CD8-positive, alpha-beta memory T cell (primary cell): ENCODE results near the gene FUBP3. TPM values are rescaled to one million over a fixed set of nuclear protein-coding genes. Genes with fewer than 3 reads are reported as not detected.

Experiments used
- CTCF ChIA-PET: fragments of 350-600 bp; sonication (Branson Sonifier 250); formaldehyde crosslinking; loops from one replicate; lab custom pipeline; 2021; ENCODE audit warnings: antibody characterized with exemption; lab: Charles Lee
- POLR2A ChIA-PET: fragments of 350-600 bp; sonication (Branson Sonifier 250); formaldehyde crosslinking; loops from one replicate; lab custom pipeline; 2021; ENCODE audit warnings: antibody characterized with exemption; lab: Charles Lee
- DNase-seq, 5 donors: peaks; one replicate each; pipeline versions ENCODE4 v3.0.0 to v3.0.0-alpha.2; 2020 to 2022; ENCODE audit warnings: mixed read lengths in 1 of 5
- H3K27ac ChIP-seq: one replicate; pipeline ENCODE4 v1.7.0; 2013; ENCODE audit warnings: low read depth, mild to moderate bottlenecking, low read length, moderate library complexity
- H3K27me3 ChIP-seq: 2 replicates; pipeline ENCODE4 v1.7.0; 2013; ENCODE audit warnings: low read length, mild to moderate bottlenecking; ENCODE audit not compliant: insufficient read depth, poor library complexity, severe bottlenecking
- H3K36me3 ChIP-seq: 2 replicates; pipeline ENCODE4 v1.7.0; 2013; ENCODE audit warnings: mild to moderate bottlenecking, low read length, moderate library complexity; ENCODE audit not compliant: insufficient read depth
- H3K4me1 ChIP-seq: 2 replicates; pipeline ENCODE4 v1.7.0; 2013; ENCODE audit warnings: mild to moderate bottlenecking, low read length, moderate library complexity; ENCODE audit not compliant: insufficient read depth
- H3K4me3 ChIP-seq: 2 replicates; pipeline ENCODE4 v1.7.0; 2013; ENCODE audit warnings: mild to moderate bottlenecking, low read length
- H3K9me3 ChIP-seq: 2 replicates; pipeline ENCODE4 v1.7.0; 2013; ENCODE audit warnings: mild to moderate bottlenecking, low read length
- H3K27ac Mint-ChIP-seq, 8 donors: one replicate each; pipeline ENCODE4 v1.8.0; 2020 to 2021; ENCODE audit warnings: mixed read lengths in 8 of 8, mild to moderate bottlenecking in 6 of 8, inconsistent platforms in 3 of 8, moderate library complexity in 3 of 8
- H3K27me3 Mint-ChIP-seq, 2 donors: one replicate each; pipeline ENCODE4 v1.8.0; 2020 to 2021; ENCODE audit warnings: mixed read lengths in 2 of 2, mild to moderate bottlenecking in 1 of 2, moderate library complexity in 1 of 2
- H3K36me3 Mint-ChIP-seq, 3 donors: one replicate each; pipeline ENCODE4 v1.8.0; 2020 to 2021; ENCODE audit warnings: mixed read lengths in 3 of 3, inconsistent platforms in 1 of 3, mild to moderate bottlenecking in 1 of 3
- H3K4me1 Mint-ChIP-seq, 3 donors: one replicate each; pipeline ENCODE4 v1.8.0; 2020 to 2021; ENCODE audit warnings: mixed read lengths in 3 of 3, inconsistent platforms in 1 of 3, mild to moderate bottlenecking in 1 of 3
- H3K4me3 Mint-ChIP-seq, 7 donors: one replicate each; pipeline ENCODE4 v1.8.0; 2020 to 2021; ENCODE audit warnings: mixed read lengths in 7 of 7, mild to moderate bottlenecking in 6 of 7, moderate library complexity in 4 of 7, inconsistent platforms in 2 of 7
- H3K9me3 Mint-ChIP-seq, 5 donors: one replicate each; pipeline ENCODE4 v1.8.0; 2020 to 2022; ENCODE audit warnings: mixed read lengths in 5 of 5, mild to moderate bottlenecking in 3 of 5, moderate library complexity in 2 of 5, inconsistent platforms in 1 of 5
- polyA plus RNA-seq: library from polyadenylated mRNA; unstranded; fragments of 300-500 nt; fragmentation: Illumina TruSeq; gene quantifications from one replicate; pipeline ENCODE4 v1.2.3, GENCODE V29; 2021
- total RNA-seq, 2 experiments: library from RNA; stranded (reverse); gene quantifications; one replicate each; pipeline ENCODE4 v1.2.3, GENCODE V29; 2021

Gene FUBP3
- total and polyA plus RNA-seq, 3 experiments from 2014 or later: 35.0 to 50.4 (median 49.9) TPM

DNA sequence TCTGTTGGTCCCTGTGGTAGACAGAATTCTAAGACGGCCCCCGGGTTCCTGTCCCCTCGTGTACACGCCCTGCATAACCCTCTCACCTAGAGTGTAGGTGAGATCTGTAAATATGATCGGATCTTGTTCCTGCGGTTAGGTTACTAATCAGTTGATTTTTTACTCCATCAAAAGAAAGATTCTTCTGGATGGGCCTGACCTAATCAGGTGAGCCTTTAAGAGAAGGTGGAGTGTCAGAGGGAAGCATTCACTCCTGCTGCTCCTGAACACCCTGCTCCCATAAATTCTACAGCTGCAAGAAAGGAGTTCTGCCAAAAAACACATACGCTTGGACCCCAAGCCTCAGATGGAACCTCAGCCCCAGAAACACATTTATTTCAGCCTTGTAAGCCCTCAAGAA lies 15.6 kb upstream of the FUBP3 start:
- H3K9me3 Mint-ChIP-seq: peaks cover 0 to 3% (median 0%) of the 10 kb centered on the region in 5 donors
- ChIA-PET POLR2A (no interaction called here), CTCF (no interaction called here)
- Histone ChIP-seq H3K27me3 (no peaks in the 10 kb centered on the region), H3K36me3 (no peaks in the 10 kb centered on the region), H3K4me3 (no peak overlapping the region), H3K4me1 (no peaks in the 10 kb centered on the region), H3K9me3 (no peaks in the 10 kb centered on the region), H3K27ac (no peak overlapping the region)
- no peak overlapping the region for H3K4me3 Mint-ChIP-seq
- peaks cover 0 to 5% (median 0%) of the 10 kb centered on the region in 3 donors for H3K36me3 Mint-ChIP-seq
- H3K27me3 Mint-ChIP-seq: peaks cover 12 to 32% of the 10 kb centered on the region in 2 donors
- H3K4me1 Mint-ChIP-seq: no peaks in the 10 kb centered on the region
- DNase-seq: no peak
- H3K27ac Mint-ChIP-seq: no peak overlapping the region

DNA sequence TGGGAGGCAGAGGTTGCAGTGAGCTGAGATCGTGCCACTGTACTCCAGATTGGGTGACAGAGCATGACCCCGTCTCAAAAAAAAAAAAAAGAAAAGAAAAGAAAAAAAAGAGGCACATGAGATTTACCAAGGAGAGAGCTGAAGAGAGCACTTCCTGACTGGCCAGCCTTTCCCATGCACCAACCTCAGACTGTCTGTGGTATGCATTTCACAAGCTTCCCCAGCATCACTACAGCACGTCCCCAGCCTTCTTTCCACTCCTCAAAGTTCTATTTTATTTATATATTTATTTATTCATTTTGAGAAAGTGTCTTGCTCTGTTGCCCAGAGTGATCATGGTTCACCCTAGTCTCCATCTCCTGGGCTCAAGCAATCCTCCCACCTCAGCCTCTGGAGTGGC lies 13.6 kb upstream of the FUBP3 start:
- H3K4me3 Mint-ChIP-seq: no peak overlapping the region
- H3K9me3 Mint-ChIP-seq: peaks cover 0 to 3% (median 0%) of the 10 kb centered on the region in 5 donors
- Histone ChIP-seq H3K9me3 (no peaks in the 10 kb centered on the region), H3K36me3 (no peaks in the 10 kb centered on the region), H3K27ac (no peak overlapping the region), H3K4me3 (no peak overlapping the region), H3K4me1 (no peaks in the 10 kb centered on the region), H3K27me3 (no peaks in the 10 kb centered on the region)
- DNase-seq: no peak
- CTCF ChIA-PET: no interaction called here
- POLR2A ChIA-PET: no interaction called here
- no peak overlapping the region for H3K27ac Mint-ChIP-seq
- H3K36me3 Mint-ChIP-seq: peaks cover 0 to 5% (median 0%) of the 10 kb centered on the region in 3 donors
- H3K27me3 Mint-ChIP-seq: peaks cover 11 to 32% of the 10 kb centered on the region in 2 donors
- H3K4me1 Mint-ChIP-seq: no peaks in the 10 kb centered on the region

GRCh38 chr9:130570208-130570607 lies 9.2 kb upstream of the FUBP3 start:
- Histone ChIP-seq H3K27me3 (no peaks in the 10 kb centered on the region), H3K36me3 (no peaks in the 10 kb centered on the region), H3K4me3 (no peak overlapping the region), H3K4me1 (no peaks in the 10 kb centered on the region), H3K9me3 (no peaks in the 10 kb centered on the region), H3K27ac (no peak overlapping the region)
- Mint-ChIP-seq H3K4me1 (no peaks in the 10 kb centered on the region), H3K27me3 (peaks cover 8 to 10% of the 10 kb centered on the region in 2 donors), H3K36me3 (peaks cover 0 to 2% (median 0%) of the 10 kb centered on the region in 3 donors), H3K27ac (no peak overlapping the region), H3K9me3 (no peaks in the 10 kb centered on the region), H3K4me3 (no peak overlapping the region)
- no peak for DNase-seq
- ChIA-PET CTCF (no interaction called here), POLR2A (no interaction called here)

DNA sequence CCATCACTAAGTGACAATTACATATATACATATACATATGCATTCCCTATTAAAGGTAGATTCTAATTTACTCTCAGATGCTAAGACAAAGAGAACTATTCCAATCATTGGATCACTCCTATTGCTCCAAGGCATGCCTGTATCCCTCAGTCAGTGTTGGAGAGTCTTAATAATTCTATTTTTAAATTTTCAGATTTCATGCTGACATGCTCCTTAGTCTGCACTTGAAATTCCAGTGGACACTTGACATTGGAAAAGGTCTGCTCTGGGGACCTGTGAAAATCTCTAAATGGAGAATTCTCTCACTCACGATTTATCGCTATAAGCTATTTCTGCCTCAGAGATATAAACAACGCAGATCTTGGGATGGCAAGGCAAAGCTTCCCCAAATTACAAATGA lies 3.9 kb upstream of the FUBP3 start:
- Histone ChIP-seq H3K36me3 (no peaks in the 10 kb centered on the region), H3K27me3 (no peaks in the 10 kb centered on the region), H3K27ac (peak overlapping the region; percentile 39), H3K9me3 (no peaks in the 10 kb centered on the region), H3K4me3 (no peak overlapping the region), H3K4me1 (peaks cover 20% of the 10 kb centered on the region)
- ChIA-PET POLR2A (no interaction called here), CTCF (no interaction called here)
- peaks cover 0 to 2% of the 10 kb centered on the region in 2 donors for H3K27me3 Mint-ChIP-seq
- H3K27ac Mint-ChIP-seq: no peak overlapping the region
- H3K4me1 Mint-ChIP-seq: peaks cover 19 to 32% (median 23%) of the 10 kb centered on the region in 3 donors
- no peak overlapping the region for H3K4me3 Mint-ChIP-seq
- no peaks in the 10 kb centered on the region for H3K9me3 Mint-ChIP-seq
- DNase-seq: no peak
- H3K36me3 Mint-ChIP-seq: peaks cover 0 to 5% (median 2%) of the 10 kb centered on the region in 3 donors

DNA sequence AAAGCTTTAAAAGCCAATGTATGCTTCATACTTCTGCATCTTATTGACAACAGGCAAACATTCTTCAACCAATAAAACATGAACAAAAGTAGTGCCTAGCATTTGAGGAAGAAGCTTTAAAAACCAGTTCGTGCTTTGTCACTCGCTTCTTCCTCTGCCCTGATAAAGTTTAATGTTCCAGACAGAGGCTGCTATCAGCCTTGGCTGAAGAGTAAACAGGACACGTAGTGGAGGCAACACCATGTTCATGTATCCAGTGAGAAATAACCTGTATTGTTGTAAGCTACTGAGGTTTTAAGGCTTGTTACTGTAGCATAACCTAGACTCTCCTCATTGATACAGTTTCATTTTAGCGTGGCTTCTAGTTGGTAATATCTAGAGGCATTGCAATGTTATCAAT lies 3.2 kb upstream of the FUBP3 start:
- H3K27ac ChIP-seq: peak overlapping the region; percentile 39
- peaks cover 0 to 2% of the 10 kb centered on the region in 2 donors for H3K27me3 Mint-ChIP-seq
- no peaks in the 10 kb centered on the region for H3K9me3 ChIP-seq
- peaks cover 26% of the 10 kb centered on the region for H3K4me1 ChIP-seq
- H3K36me3 ChIP-seq: no peaks in the 10 kb centered on the region
- H3K36me3 Mint-ChIP-seq: peaks cover 0 to 7% (median 2%) of the 10 kb centered on the region in 3 donors
- H3K27me3 ChIP-seq: no peaks in the 10 kb centered on the region
- no peak for DNase-seq
- H3K27ac Mint-ChIP-seq: no peak overlapping the region
- H3K4me3 ChIP-seq: no peak overlapping the region
- H3K9me3 Mint-ChIP-seq: no peaks in the 10 kb centered on the region
- no peak overlapping the region for H3K4me3 Mint-ChIP-seq
- peaks cover 25 to 38% (median 30%) of the 10 kb centered on the region in 3 donors for H3K4me1 Mint-ChIP-seq
- POLR2A ChIA-PET: no interaction called here
- CTCF ChIA-PET: no interaction called here

DNA sequence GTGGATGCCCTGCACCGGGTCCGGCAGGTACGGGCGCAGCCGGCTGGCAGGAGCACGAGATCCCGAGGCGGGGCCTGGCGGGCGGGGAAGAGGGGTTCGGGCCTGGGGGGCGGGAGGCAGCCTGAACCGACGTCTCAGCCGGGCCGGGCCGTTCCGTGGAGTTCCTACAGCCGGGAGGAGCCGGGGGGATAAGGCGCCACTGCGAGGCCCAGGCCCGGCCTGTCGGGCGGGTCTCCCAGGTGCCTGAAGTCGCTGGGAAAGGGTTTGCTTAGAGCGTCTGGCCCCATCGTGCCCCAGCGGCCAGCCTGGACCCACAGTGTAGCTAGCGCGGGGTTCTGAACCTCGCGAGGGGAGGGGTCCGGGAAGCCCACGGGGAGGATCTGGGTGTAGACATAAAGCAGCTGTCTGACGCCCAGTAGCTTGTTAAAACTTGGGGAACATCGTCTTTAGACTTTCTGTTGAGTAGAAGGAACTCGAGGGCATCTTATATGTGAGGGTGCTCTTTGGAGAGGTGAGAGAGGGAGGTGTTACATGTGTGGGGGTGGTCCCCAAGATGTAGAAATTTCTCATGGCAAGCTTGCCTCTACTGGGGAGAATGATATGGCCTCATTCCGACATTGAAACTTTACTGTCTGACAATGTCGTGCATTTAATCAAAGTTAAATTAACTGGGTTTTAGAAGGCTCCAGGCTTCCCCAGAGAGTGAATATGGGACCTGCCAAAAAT lies 524 bp downstream of the FUBP3 start:
- ChIA-PET CTCF (no interaction called here), POLR2A (interaction anchor here (0.6 kb wide), 1 partner anchor 114 kb away, joined by 3 read pairs; the partner anchor contains the start of gene EXOSC2)
- peaks cover 29% of the 10 kb centered on the region for H3K4me1 ChIP-seq
- no peaks in the 10 kb centered on the region for H3K36me3 ChIP-seq
- peaks cover 40 to 63% (median 54%) of the 10 kb centered on the region in 3 donors for H3K4me1 Mint-ChIP-seq
- peak overlapping the region; percentile 88 for H3K27ac ChIP-seq
- peaks cover 0 to 26% (median 0%) of the 10 kb centered on the region in 3 donors for H3K36me3 Mint-ChIP-seq
- no peaks in the 10 kb centered on the region for H3K9me3 Mint-ChIP-seq
- H3K9me3 ChIP-seq: no peaks in the 10 kb centered on the region
- H3K27ac Mint-ChIP-seq: peak overlapping the region; percentile 86 to 96 (median 92)
- peak overlapping the region; percentile 90 to 96 (median 94) for H3K4me3 Mint-ChIP-seq
- H3K4me3 ChIP-seq: peak overlapping the region; percentile 93
- peaks cover 0 to 2% of the 10 kb centered on the region in 2 donors for H3K27me3 Mint-ChIP-seq
- no peak for DNase-seq
- no peaks in the 10 kb centered on the region for H3K27me3 ChIP-seq

GRCh38 chr9:130581766-130582165 lies 2.4 kb downstream of the FUBP3 start:
- Histone ChIP-seq H3K27me3 (no peaks in the 10 kb centered on the region), H3K27ac (no peak overlapping the region), H3K4me3 (no peak overlapping the region), H3K9me3 (no peaks in the 10 kb centered on the region), H3K4me1 (peaks cover 29% of the 10 kb centered on the region), H3K36me3 (no peaks in the 10 kb centered on the region)
- Mint-ChIP-seq H3K27ac (peak overlapping the region in 3 of 8 donors; percentile 19 to 69 (median 48)), H3K4me3 (peak overlapping the region in 1 of 7 donors; percentile 94), H3K4me1 (peaks cover 54 to 71% (median 70%) of the 10 kb centered on the region in 3 donors), H3K9me3 (no peaks in the 10 kb centered on the region), H3K27me3 (peaks cover 0 to 2% of the 10 kb centered on the region in 2 donors), H3K36me3 (peaks cover 0 to 36% (median 2%) of the 10 kb centered on the region in 3 donors)
- no peak for DNase-seq
- POLR2A ChIA-PET: no interaction called here
- CTCF ChIA-PET: no interaction called here

- H3K27ac Mint-ChIP-seq: peak overlapping the region in 1 of 8 donors; percentile 8
- no peak overlapping the region for H3K27ac ChIP-seq
- H3K27me3 Mint-ChIP-seq: peaks cover 0 to 2% of the 10 kb centered on the region in 2 donors
- DNase-seq: no peak
- H3K9me3 Mint-ChIP-seq: no peaks in the 10 kb centered on the region
- H3K9me3 ChIP-seq: no peaks in the 10 kb centered on the region
- no peaks in the 10 kb centered on the region for H3K36me3 ChIP-seq
- ChIA-PET POLR2A (no interaction called here), CTCF (no interaction called here)
- peaks cover 0 to 39% (median 2%) of the 10 kb centered on the region in 3 donors for H3K36me3 Mint-ChIP-seq
- peaks cover 57 to 71% (median 70%) of the 10 kb centered on the region in 3 donors for H3K4me1 Mint-ChIP-seq
- no peak overlapping the region for H3K4me3 Mint-ChIP-seq
- H3K4me3 ChIP-seq: no peak overlapping the region
- H3K4me1 ChIP-seq: peaks cover 22% of the 10 kb centered on the region
- H3K27me3 ChIP-seq: no peaks in the 10 kb centered on the region
Observed at GRCh38 chr9:130583271-130583670, 3.9 kb downstream of the FUBP3 start.
